NT2/D1 (cell line): ENCODE measurements around the gene DSTN.
A peak's percentile ranks its signal among the peaks of the same experiment; 100 is the strongest.

Experiments
- DNase-seq: peaks from one replicate; pipeline ENCODE4 v3.0.0-alpha.2; 2011; ENCODE audit warnings: low read depth, low spot score
- H3K27me3 ChIP-seq: 2 replicates; pipeline ENCODE4 v1.6.0; 2011; ENCODE audit warnings: mild to moderate bottlenecking; ENCODE audit not compliant: insufficient read length, insufficient read depth
- H3K36me3 ChIP-seq: 2 replicates; pipeline ENCODE4 v1.6.1; 2011; ENCODE audit warnings: mild to moderate bottlenecking, low read length, mixed read lengths; ENCODE audit not compliant: insufficient read depth, insufficient read length
- H3K4me1 ChIP-seq: 2 replicates; pipeline ENCODE4 v1.5.1; 2011; ENCODE audit not compliant: insufficient read depth, insufficient read length
- H3K4me3 ChIP-seq: 2 replicates; pipeline ENCODE4 v1.5.1; 2011; ENCODE audit warnings: low read depth; ENCODE audit not compliant: insufficient read length
- H3K9ac ChIP-seq: 2 replicates; pipeline ENCODE4 v1.6.0; 2011; ENCODE audit warnings: low read depth; ENCODE audit not compliant: insufficient read length
- H3K9me3 ChIP-seq: 2 replicates; pipeline ENCODE4 v1.5.1; 2011; ENCODE audit warnings: mild to moderate bottlenecking, low read length; ENCODE audit not compliant: insufficient read depth
- SUZ12 ChIP-seq: IDR thresholded peaks from 2 replicates; pipeline ENCODE4 v1.6.1; 2011; ENCODE audit not compliant: insufficient read length, insufficient read depth; ENCODE audit errors: extremely low read depth
- YY1 ChIP-seq: IDR thresholded peaks from 2 replicates; pipeline ENCODE4 v1.6.1; 2011; ENCODE audit not compliant: insufficient read length, insufficient read depth
- ZNF274 ChIP-seq: IDR thresholded peaks from 2 replicates; pipeline ENCODE4 v1.6.1; 2011; ENCODE audit warnings: mild to moderate bottlenecking, low read depth, low read length

Gene DSTN

GRCh38 chr20:17569616-17570346 is at the start of gene DSTN:
TSS of gene DSTN (plus strand) at chr20:17570075. CDS start at chr20:17570209, 134 bp downstream.
- DNase-seq = peak; percentile 83
- TF ChIP-seq ZNF274 = no peak
- no peak for TF ChIP-seq YY1
- no peak for TF ChIP-seq SUZ12
- H3K9me3 ChIP-seq = no peaks in the 10 kb centered on the region
- peak within 1 kb of the TSS; percentile 82 for H3K4me3 ChIP-seq
- no peaks in the 10 kb centered on the region for H3K4me1 ChIP-seq
- H3K9ac ChIP-seq = peak within 1 kb of the TSS; percentile 97
- no peaks in the 10 kb centered on the region for H3K27me3 ChIP-seq
- peaks cover 15% of the 10 kb centered on the region for H3K36me3 ChIP-seq

GRCh38 chr20:17520583-17520982 is 49.3 kb upstream of the DSTN start:
- Histone ChIP-seq H3K36me3 (no peaks in the 10 kb centered on the region), H3K9ac (no peak overlapping the region), H3K27me3 (no peaks in the 10 kb centered on the region), H3K4me1 (no peaks in the 10 kb centered on the region), H3K4me3 (no peak overlapping the region), H3K9me3 (no peaks in the 10 kb centered on the region)
- no peak for DNase-seq
- TF ChIP-seq YY1 (no peak), SUZ12 (no peak), ZNF274 (no peak)

GRCh38 chr20:17522528-17522927 is 47.3 kb upstream of the DSTN start:
- H3K9ac ChIP-seq = no peak overlapping the region
- no peaks in the 10 kb centered on the region for H3K4me1 ChIP-seq
- TF ChIP-seq SUZ12 (no peak), ZNF274 (no peak), YY1 (no peak)
- no peak overlapping the region for H3K4me3 ChIP-seq
- H3K27me3 ChIP-seq = no peaks in the 10 kb centered on the region
- H3K9me3 ChIP-seq = no peaks in the 10 kb centered on the region
- DNase-seq = no peak
- H3K36me3 ChIP-seq = no peaks in the 10 kb centered on the region

GRCh38 chr20:17523326-17523725 is 46.5 kb upstream of the DSTN start:
- H3K27me3 ChIP-seq = no peaks in the 10 kb centered on the region
- TF ChIP-seq SUZ12 (no peak), YY1 (no peak), ZNF274 (no peak)
- H3K4me3 ChIP-seq = no peak overlapping the region
- no peak overlapping the region for H3K9ac ChIP-seq
- no peak for DNase-seq
- no peaks in the 10 kb centered on the region for H3K36me3 ChIP-seq
- no peaks in the 10 kb centered on the region for H3K9me3 ChIP-seq
- H3K4me1 ChIP-seq = no peaks in the 10 kb centered on the region

- TF ChIP-seq YY1 = no peak
- TF ChIP-seq SUZ12 = no peak
- TF ChIP-seq ZNF274 = no peak
- H3K36me3 ChIP-seq = no peaks in the 10 kb centered on the region
- H3K4me1 ChIP-seq = no peaks in the 10 kb centered on the region
- DNase-seq = no peak
- H3K9me3 ChIP-seq = no peaks in the 10 kb centered on the region
- H3K27me3 ChIP-seq = no peaks in the 10 kb centered on the region
- H3K9ac ChIP-seq = no peak overlapping the region
- H3K4me3 ChIP-seq = no peak overlapping the region
Observed at GRCh38 chr20:17524560-17524959, 45.3 kb upstream of the DSTN start.

GRCh38 chr20:17525132-17525531 is 44.7 kb upstream of the DSTN start:
- TF ChIP-seq ZNF274 = no peak
- TF ChIP-seq YY1 = no peak
- no peak for TF ChIP-seq SUZ12
- Histone ChIP-seq H3K9me3 (no peaks in the 10 kb centered on the region), H3K9ac (no peak overlapping the region), H3K36me3 (no peaks in the 10 kb centered on the region), H3K27me3 (peaks cover 2% of the 10 kb centered on the region), H3K4me3 (no peak overlapping the region), H3K4me1 (no peaks in the 10 kb centered on the region)
- no peak for DNase-seq

- Histone ChIP-seq H3K4me1 (no peaks in the 10 kb centered on the region), H3K9me3 (no peaks in the 10 kb centered on the region), H3K36me3 (no peaks in the 10 kb centered on the region), H3K27me3 (peaks cover 7% of the 10 kb centered on the region), H3K4me3 (no peak overlapping the region), H3K9ac (no peak overlapping the region)
- peak; percentile 16 for DNase-seq
- TF ChIP-seq YY1 (no peak), ZNF274 (no peak), SUZ12 (no peak)
Observed at GRCh38 chr20:17525650-17526049, 44.2 kb upstream of the DSTN start.

GRCh38 chr20:17529586-17529985 is 40.3 kb upstream of the DSTN start:
- peaks cover 9% of the 10 kb centered on the region for H3K27me3 ChIP-seq
- DNase-seq = no peak
- no peak overlapping the region for H3K4me3 ChIP-seq
- H3K36me3 ChIP-seq = no peaks in the 10 kb centered on the region
- no peaks in the 10 kb centered on the region for H3K9me3 ChIP-seq
- TF ChIP-seq SUZ12 (no peak), ZNF274 (no peak), YY1 (no peak)
- H3K4me1 ChIP-seq = no peaks in the 10 kb centered on the region
- no peak overlapping the region for H3K9ac ChIP-seq
